Endothelial cell of umbilical vein (primary cell): ENCODE results near the gene ARMH3. TPM values are rescaled to one million over a fixed set of nuclear protein-coding genes. Genes with fewer than 3 reads are reported as not detected.

ENCODE experiments used
- BruUV-seq: library from RNA; stranded (reverse); fragments of 400-500 nt; replicated peaks from 2 replicates; lab custom pipeline; 2021; lab: Mats Ljungman, UMichigan
- CTCF ChIA-PET: fragments of 300-600, 350-600 bp; sonication (Branson Sonifier 250); formaldehyde crosslinking; loops from one replicate; lab custom pipeline; 2021; ENCODE audit warnings: antibody characterized with exemption, inconsistent platforms; lab: Charles Lee
- POLR2A ChIA-PET: fragments of 300-600, 350-600 bp; sonication (Branson Sonifier 250); formaldehyde crosslinking; loops from one replicate; lab custom pipeline; 2021; ENCODE audit warnings: antibody characterized with exemption, inconsistent platforms; lab: Charles Lee
- DNase-seq: peaks from one replicate; pipeline ENCODE4 v3.0.0-alpha.2; 2011; ENCODE audit warnings: low read depth, low spot score
- FAIRE-seq: peaks from 2 replicates; lab custom pipeline; 2011; peaks lifted over from hg19 to GRCh38; lab: Jason Lieb, UNC
- H2AFZ ChIP-seq: 2 replicates; pipeline ENCODE4 v1.6.0; 2012; ENCODE audit warnings: low read depth, low read length, control low read depth, inconsistent platforms
- H3K27ac ChIP-seq: 2 replicates; pipeline ENCODE4 v1.5.1; 2011; ENCODE audit warnings: low read depth, mild to moderate bottlenecking, control low read depth, low read length, moderate library complexity; ENCODE audit not compliant: insufficient read depth
- H3K27me3 ChIP-seq, 2 experiments: 2 replicates each; pipeline versions ENCODE4 v1.6.0 to v1.6.1; 2011; ENCODE audit warnings: low read length in 2 of 2, mixed read lengths in 1 of 2; ENCODE audit not compliant: control insufficient read depth in 2 of 2, insufficient read depth in 2 of 2
- H3K36me3 ChIP-seq, 2 experiments: 2 replicates in 1 of 2; 3 replicates in 1 of 2; pipeline ENCODE4 v1.5.1; 2011; ENCODE audit warnings: low read length in 2 of 2, mild to moderate bottlenecking in 1 of 2, moderate library complexity in 1 of 2; ENCODE audit not compliant: control insufficient read depth in 2 of 2, insufficient read depth in 2 of 2; ENCODE audit errors: extremely low read depth in 1 of 2
- H3K4me1 ChIP-seq: 3 replicates; pipeline ENCODE4 v1.5.1; 2011; ENCODE audit warnings: mild to moderate bottlenecking, low read length; ENCODE audit not compliant: control insufficient read depth, insufficient read depth; ENCODE audit errors: extremely low read depth
- H3K4me2 ChIP-seq: 2 replicates; pipeline ENCODE4 v1.6.1; 2011; ENCODE audit warnings: low read length, control low read depth, mixed read lengths; ENCODE audit not compliant: insufficient read depth
- H3K4me3 ChIP-seq, 3 experiments: fragments of 200-600 bp in 1 of 3; sonication (generic), shearing (Covaris generic) in 1 of 3; replicated peaks in 1 of 3; 2 replicates each; pipeline ENCODE4 v1.5.1; 2011 to 2016; ENCODE audit warnings: control low read depth in 3 of 3, low read length in 3 of 3, mild to moderate bottlenecking in 2 of 3, inconsistent platforms in 1 of 3, low read depth in 1 of 3, moderate library complexity in 1 of 3; ENCODE audit not compliant: insufficient read depth in 1 of 3
- H3K79me2 ChIP-seq: 2 replicates; pipeline ENCODE4 v1.6.0; 2012; ENCODE audit warnings: low read length, inconsistent platforms; ENCODE audit not compliant: control insufficient read depth, insufficient read depth
- H3K9ac ChIP-seq: replicated peaks from 2 replicates; pipeline ENCODE3; 2011; ENCODE audit warnings: low read length, control low read depth; ENCODE audit not compliant: insufficient read depth; ENCODE audit errors: extremely low read depth
- H3K9me1 ChIP-seq: replicated peaks from 3 replicates; pipeline ENCODE4 v1.6.0; 2011; ENCODE audit warnings: mild to moderate bottlenecking, low read length; ENCODE audit not compliant: control insufficient read depth, insufficient read depth; ENCODE audit errors: extremely low read depth
- H3K9me3 ChIP-seq: replicated peaks from 2 replicates; pipeline ENCODE4 v1.5.1; 2012; ENCODE audit warnings: low read length, inconsistent platforms; ENCODE audit not compliant: control insufficient read depth, insufficient read depth
- H4K20me1 ChIP-seq: replicated peaks from 2 replicates; pipeline ENCODE3; 2011; ENCODE audit warnings: mild to moderate bottlenecking, low read length; ENCODE audit not compliant: control insufficient read depth, insufficient read depth; ENCODE audit errors: extremely low read depth
- EZH2 ChIP-seq: IDR thresholded peaks from 2 replicates; pipeline ENCODE4 v1.6.1; 2012; ENCODE audit warnings: borderline replicate concordance, low read depth, mild to moderate bottlenecking, moderate library complexity, low read length, inconsistent platforms; ENCODE audit not compliant: severe bottlenecking
- FOS ChIP-seq: IDR thresholded peaks from 2 replicates; pipeline ENCODE4 v1.6.1; 2011; ENCODE audit warnings: mild to moderate bottlenecking, low read length, moderate library complexity, borderline replicate concordance; ENCODE audit not compliant: insufficient read depth
- GATA2 ChIP-seq: IDR thresholded peaks from 2 replicates; pipeline ENCODE4 v1.7.0; 2011; ENCODE audit warnings: low read depth, mild to moderate bottlenecking, moderate library complexity, mixed read lengths, low read length; ENCODE audit not compliant: insufficient read length, insufficient read depth
- MYC ChIP-seq: IDR thresholded peaks from one replicate; pipeline ENCODE4 v1.6.1; 2011; ENCODE audit warnings: mild to moderate bottlenecking, low read depth, low read length
- POLR2A ChIP-seq: IDR thresholded peaks from 2 replicates; pipeline ENCODE4 v1.6.1; 2012; ENCODE audit warnings: low read depth, mild to moderate bottlenecking, control low read depth, low read length
- POLR2AphosphoS5 ChIP-seq: IDR thresholded peaks from 2 replicates; pipeline ENCODE4 v1.6.1; 2012; ENCODE audit warnings: low read depth, mild to moderate bottlenecking, control low read depth, low read length, moderate library complexity; ENCODE audit not compliant: insufficient read depth
- dilution Hi-C: fragments of 300-500 bp; cut with MboI; formaldehyde crosslinking; loops from one replicate; pipeline ENCODE4 v1.15.0; 2019; ENCODE audit warnings: low sequenced_read_pairs; ENCODE audit not compliant: extremely low pct_ligation_motif_present
- intact Hi-C: fragments of 100-400 bp; cut with micrococcal nuclease; formaldehyde crosslinking; loops from one replicate; pipeline ENCODE4 v1.10.0; 2022
- polyA plus RNA-seq, 4 experiments: library from polyadenylated mRNA; depleted of rRNA in 3 of 4; stranded (reverse) in 3 of 4; unstranded in 1 of 4; fragments of >200 nt; gene quantifications; 2 replicates each; pipeline versions ENCODE4 v1.2.1 to v1.2.3, GENCODE V29; 2011 to 2012; ENCODE audit warnings: missing spikeins in 1 of 4
- total RNA-seq: library from RNA; stranded (reverse); gene quantifications from 2 replicates; pipeline ENCODE4 v1.2.3, GENCODE V29; 2021

Gene ARMH3
- total and polyA plus RNA-seq, 2 donors (not counting 3 experiments of a cell fraction or from before 2014, with no cell fraction given): 13.1 to 17.6 TPM

GRCh38 chr10:101959346-101959916 is 96.5 kb downstream of the ARMH3 start:
- Histone ChIP-seq H4K20me1 (no peaks in the 10 kb centered on the region), H3K36me3 (no peaks in the 10 kb centered on the region), H3K79me2 (no peaks in the 10 kb centered on the region), H2AFZ (no peak overlapping the region), H3K4me2 (no peak overlapping the region), H3K9ac (no peak overlapping the region), H3K4me1 (peaks cover 7% of the 10 kb centered on the region), H3K27ac (no peak overlapping the region), H3K9me1 (no peaks in the 10 kb centered on the region), H3K4me3 (no peak overlapping the region), H3K9me3 (no peaks in the 10 kb centered on the region), H3K27me3 (no peaks in the 10 kb centered on the region)
- intact Hi-C loops (no loop called here), dilution Hi-C loops (no loop called here)
- DNase-seq (no peak), FAIRE-seq (no peak)
- POLR2A ChIA-PET: interaction anchor here (0.6 kb wide), 1 partner anchor 88 kb away, joined by 5 read pairs; no protein-coding TSS in a partner anchor
- CTCF ChIA-PET: interaction anchor here (0.6 to 4.3 kb wide), 4 partner anchors 9 to 119 kb away, joined by 3 to 23 read pairs (median 6); no protein-coding TSS in a partner anchor
- no TSS peak for BruUV-seq
- TF ChIP-seq MYC: no peak
- no peak for TF ChIP-seq POLR2AphosphoS5
- TF ChIP-seq FOS: no peak
- no peak for TF ChIP-seq POLR2A
- no peak for TF ChIP-seq EZH2
- TF ChIP-seq GATA2: no peak

GRCh38 chr10:101958691-101959090 is 97.3 kb downstream of the ARMH3 start:
- dilution Hi-C loops (no loop called here), intact Hi-C loops (no loop called here)
- Histone ChIP-seq H3K9ac (no peak overlapping the region), H3K9me1 (no peaks in the 10 kb centered on the region), H4K20me1 (no peaks in the 10 kb centered on the region), H3K27me3 (no peaks in the 10 kb centered on the region), H2AFZ (no peak overlapping the region), H3K9me3 (no peaks in the 10 kb centered on the region), H3K27ac (no peak overlapping the region), H3K4me2 (no peak overlapping the region), H3K4me1 (peaks cover 7% of the 10 kb centered on the region), H3K79me2 (no peaks in the 10 kb centered on the region), H3K4me3 (no peak overlapping the region), H3K36me3 (no peaks in the 10 kb centered on the region)
- DNase-seq (no peak), FAIRE-seq (no peak)
- ChIA-PET POLR2A (no interaction called here), CTCF (interaction anchor here (0.8 to 4.3 kb wide), 6 partner anchors 10 to 118 kb away, joined by 3 to 23 read pairs (median 8); no protein-coding TSS in a partner anchor)
- no TSS peak for BruUV-seq
- TF ChIP-seq GATA2: no peak
- no peak for TF ChIP-seq POLR2AphosphoS5
- TF ChIP-seq POLR2A: no peak
